Testis (tissue), 3 donors: ENCODE data around the gene NAA20. TPM values are rescaled to one million over a fixed set of nuclear protein-coding genes. Genes with fewer than 3 reads are reported as not detected.

ENCODE experiments used
- DNase-seq: peaks from one replicate; pipeline ENCODE4 v3.0.0-alpha.2; 2019
- H3K27ac ChIP-seq, 2 donors: fragments of 200-600 bp; sonication (generic); one replicate each; pipeline ENCODE4 v1.5.1; 2019
- H3K27me3 ChIP-seq: fragments of 200-600 bp; sonication (generic); one replicate; pipeline ENCODE4 v1.5.1; 2019
- H3K36me3 ChIP-seq: fragments of 200-600 bp; sonication (generic); one replicate; pipeline ENCODE4 v1.5.1; 2017; ENCODE audit warnings: low read depth; ENCODE audit errors: missing control alignments
- H3K4me1 ChIP-seq: fragments of 200-600 bp; sonication (generic); one replicate; pipeline ENCODE4 v1.5.1; 2019
- H3K4me3 ChIP-seq, 2 donors: fragments of 200-600 bp; sonication (generic); one replicate each; pipeline ENCODE4 v1.5.1; 2017 to 2019
- H3K9me3 ChIP-seq: fragments of 200-600 bp; sonication (generic); one replicate; pipeline ENCODE4 v1.5.1; 2017
- CTCF ChIP-seq, 3 experiments: fragments of 450-650 bp in 2 of 3; fragments of 200-600 bp in 1 of 3; sonication (generic) in 1 of 3; IDR thresholded peaks; one replicate each; pipeline ENCODE4 v1.5.1; 2016 to 2019; ENCODE audit warnings: antibody characterized with exemption in 3 of 3, mild to moderate bottlenecking in 2 of 3, moderate library complexity in 1 of 3
- POLR2A ChIP-seq: fragments of 450-650 bp; IDR thresholded peaks from one replicate; pipeline ENCODE4 v1.6.1; 2017; ENCODE audit warnings: antibody characterized with exemption, mild to moderate bottlenecking, moderate library complexity
- WGBS, 2 donors: methylation state at CpG; one replicate each; pipeline ENCODE4 v1.1.5; 2018; 5-methylcytosine and 5-hydroxymethylcytosine counted together
- intact Hi-C: fragments of 100-400 bp; cut with DNase I; formaldehyde crosslinking; loops from one replicate; pipeline ENCODE4 v1.15.1; 2023; ENCODE audit warnings: low total_unique reads
- polyA plus RNA-seq: library from polyadenylated mRNA; stranded (reverse); fragments of 350-450 nt; fragmentation: Illumina TruSeq; extraction: RNeasy Lipid Tissue Mini Kit (QIAGEN cat#74804); gene quantifications from one replicate; pipeline ENCODE4 v1.2.3, GENCODE V29; 2014; ENCODE audit warnings: low read depth, low replicate concordance; ENCODE audit not compliant: insufficient read depth
- total RNA-seq, 2 donors: library from RNA; depleted of rRNA; stranded (reverse); fragments of >200 nt; gene quantifications; one replicate each; pipeline ENCODE4 v1.2.3, GENCODE V29; 2016

NAA20 gene
- total and polyA plus RNA-seq, 3 donors from 2014 or later: 41.3 to 176 (median 53.9) TPM

- DNase-seq: no peak
- no peak for TF ChIP-seq CTCF (IDR thresholded peaks at IDR 0.05)
- no peak for TF ChIP-seq POLR2A
- H3K36me3 ChIP-seq: no peaks in the 10 kb centered on the region
- no peaks in the 10 kb centered on the region for H3K27me3 ChIP-seq
- intact Hi-C loops: no loop called here
- 68 to 88% methylated on average over 6 of the region's 6 CpGs for WGBS, 2 donors
- H3K27ac ChIP-seq: peak overlapping the region in 1 of 2 donors; percentile 19
- H3K4me3 ChIP-seq: no peak overlapping the region
- peaks cover 10% of the 10 kb centered on the region for H3K4me1 ChIP-seq
- no peaks in the 10 kb centered on the region for H3K9me3 ChIP-seq
These were observed 21.4 kb downstream of the NAA20 start for GRCh38 chr20:20038586-20038985.

- no peaks in the 10 kb centered on the region for H3K36me3 ChIP-seq
- peaks cover 4% of the 10 kb centered on the region for H3K4me1 ChIP-seq
- H3K27ac ChIP-seq: no peak overlapping the region
- no peaks in the 10 kb centered on the region for H3K9me3 ChIP-seq
- no peak overlapping the region for H3K4me3 ChIP-seq
- H3K27me3 ChIP-seq: no peaks in the 10 kb centered on the region
- DNase-seq: no peak
- TF ChIP-seq POLR2A (no peak), CTCF (IDR thresholded peaks at IDR 0.05) (no peak)
- 94 to 96% methylated on average over 6 of the region's 6 CpGs for WGBS, 2 donors
- intact Hi-C loops: no loop called here
These were observed 22.7 kb downstream of the NAA20 start for GRCh38 chr20:20039752-20040387.

GRCh38 chr20:20051767-20052073 is 34.6 kb downstream of the NAA20 start:
- Histone ChIP-seq H3K36me3 (no peaks in the 10 kb centered on the region), H3K9me3 (no peaks in the 10 kb centered on the region), H3K27me3 (no peaks in the 10 kb centered on the region), H3K27ac (peak overlapping the region; percentile 62 to 71), H3K4me3 (peak overlapping the region; percentile 65 to 92), H3K4me1 (peaks cover 7% of the 10 kb centered on the region)
- no peak for DNase-seq
- intact Hi-C loops: no loop called here
- TF ChIP-seq POLR2A (no peak), CTCF (IDR thresholded peaks at IDR 0.05) (no peak)
- WGBS, 2 donors: 1 to 2% methylated on average over 13 of the region's 13 CpGs

GRCh38 chr20:20052074-20052970 is 35.2 kb downstream of the NAA20 start, which contains the start of the genes CFAP61 and CRNKL1:
TSS of gene CFAP61 (plus strand) at chr20:20052532. CDS start at chr20:20056654, 4,122 bp downstream.
TSS of gene CRNKL1 (minus strand) at chr20:20052466. CDS start at chr20:20052342, 124 bp downstream.
- WGBS, 2 donors: 0 to 1% methylated on average over 44 to 64 of the region's 67 CpGs
- peak within 1 kb of the TSS; percentile 65 to 92 for H3K4me3 ChIP-seq
- TF ChIP-seq CTCF (IDR thresholded peaks at IDR 0.05) (peak in 2 of 3 experiments; percentile 6 to 16), POLR2A (no peak)

More at GRCh38 chr20:20052074-20052970, 35.2 kb downstream of the NAA20 start, which contains the start of the genes CFAP61 and CRNKL1:
- DNase-seq: peak; percentile 98
- Histone ChIP-seq H3K4me1 (peaks cover 7% of the 10 kb centered on the region), H3K36me3 (no peaks in the 10 kb centered on the region), H3K27ac (peak within 1 kb of the TSS; percentile 62 to 71), H3K27me3 (no peaks in the 10 kb centered on the region), H3K9me3 (no peaks in the 10 kb centered on the region)
- intact Hi-C loops: no loop called here
